A549 (cell line): ENCODE measurements around the gene SLC9A9. TPM values are rescaled to one million over a fixed set of nuclear protein-coding genes. Genes with fewer than 3 reads are reported as not detected.
A peak's percentile ranks its signal among the peaks of the same experiment; 100 is the strongest.

Experiments used
- ATAC-seq, 2 experiments: fragments of 200-7000 bp in 1 of 2; fragments of >200 bp in 1 of 2; cut with Nextera tagmentation in 1 of 2; cut with Tn5 transposase in 1 of 2; 3 replicates each; pipeline versions ENCODE4 v1.8.0 to v1.9.1; 2018 to 2020; ENCODE audit warnings: mild to moderate bottlenecking in 1 of 2, moderate library complexity in 1 of 2
- CTCF ChIA-PET: fragments of 300-600 bp; sonication (Branson Sonifier 250); formaldehyde crosslinking; extraction: SDS; loops from one replicate; lab custom pipeline; 2021; ENCODE audit warnings: antibody characterized with exemption, inconsistent platforms; lab: Yijun Ruan, JAX
- POLR2A ChIA-PET: fragments of 350-600 bp; formaldehyde crosslinking; extraction: SDS; loops from one replicate; lab custom pipeline; 2021; ENCODE audit warnings: antibody characterized with exemption, inconsistent platforms; lab: Yijun Ruan, JAX
- DNase-seq, 2 experiments: peaks; one replicate each; pipeline versions ENCODE4 v3.0.0 to v3.0.0-alpha.2; 2011 to 2016; ENCODE audit warnings: low read depth in 1 of 2, low spot score in 1 of 2
- FAIRE-seq: peaks from 2 replicates; lab custom pipeline; 2011; peaks lifted over from hg19 to GRCh38; lab: Jason Lieb, UNC
- H3K27ac ChIP-seq, 2 experiments: fragments of >200 bp; sonication (Bioruptor Twin); formaldehyde crosslinking; 3 replicates each; pipeline ENCODE4 v1.5.1; 2016 to 2017
- H3K4me1 ChIP-seq: fragments of >200 bp; sonication (Bioruptor Twin); formaldehyde crosslinking; 3 replicates; pipeline ENCODE4 v1.6.1; 2016
- H3K4me2 ChIP-seq: fragments of >200 bp; sonication (Bioruptor Twin); formaldehyde crosslinking; 3 replicates; pipeline ENCODE4 v1.6.1; 2016
- H3K4me3 ChIP-seq: fragments of >200 bp; sonication (Bioruptor Twin); formaldehyde crosslinking; 3 replicates; pipeline ENCODE4 v1.5.1; 2016
- H3K9me3 ChIP-seq: fragments of >200 bp; sonication (Bioruptor Twin); formaldehyde crosslinking; 3 replicates; pipeline ENCODE4 v1.6.1; 2016
- ATOH8 ChIP-seq: fragments of 250-450 bp; sonication (Bioruptor Pico); IDR thresholded peaks from 2 replicates; pipeline ENCODE4 v1.5.0; 2020; ENCODE audit warnings: low read depth, mild to moderate bottlenecking, moderate library complexity
- CEBPB ChIP-seq, 2 experiments: fragments of >200 bp in 1 of 2; sonication (Bioruptor Twin) in 1 of 2; formaldehyde crosslinking in 1 of 2; IDR thresholded peaks; 2 replicates each; pipeline ENCODE4 v1.6.1; 2012 to 2016
- CHD4 ChIP-seq: fragments of 200-600 bp; sonication (generic); IDR thresholded peaks from 2 replicates; pipeline ENCODE4 v1.6.1; 2016; ENCODE audit warnings: antibody characterized with exemption, mild to moderate bottlenecking, borderline replicate concordance
- EP300 ChIP-seq, 2 experiments: fragments of >200 bp; sonication (Bioruptor Twin); formaldehyde crosslinking; IDR thresholded peaks; 2 replicates in 1 of 2; 3 replicates in 1 of 2; pipeline ENCODE4 v1.6.1; 2016 to 2017
- FOSL2 ChIP-seq, 2 experiments: fragments of 450-650 bp in 1 of 2; fragments of >200 bp in 1 of 2; sonication (Bioruptor Twin) in 1 of 2; formaldehyde crosslinking; IDR thresholded peaks; 2 replicates each; pipeline versions ENCODE4 v1.5.0 to v1.6.1; 2016 to 2020; ENCODE audit warnings: mild to moderate bottlenecking in 1 of 2, moderate library complexity in 1 of 2
- GATA3 ChIP-seq: IDR thresholded peaks from 2 replicates; pipeline ENCODE4 v1.6.1; 2012; ENCODE audit warnings: borderline replicate concordance
- HEYL ChIP-seq: fragments of 250-450 bp; sonication (Bioruptor Pico); IDR thresholded peaks from 2 replicates; pipeline ENCODE4 v1.8.0; 2021; ENCODE audit warnings: mild to moderate bottlenecking, moderate library complexity
- HMGXB4 ChIP-seq: fragments of 250-450 bp; sonication (Bioruptor Pico); IDR thresholded peaks from 2 replicates; pipeline ENCODE4 v1.5.0; 2021; ENCODE audit warnings: mild to moderate bottlenecking, moderate library complexity, borderline replicate concordance
- HOXA7 ChIP-seq: fragments of 250-450 bp; sonication (Bioruptor Pico); IDR thresholded peaks from 2 replicates; pipeline ENCODE4 v1.5.0; 2020; ENCODE audit warnings: mild to moderate bottlenecking, moderate library complexity
- MYC ChIP-seq: IDR thresholded peaks from 2 replicates; pipeline ENCODE4 v1.6.1; 2012; ENCODE audit warnings: mild to moderate bottlenecking, inconsistent platforms, low read length, improper control_type of control experiment, borderline replicate concordance
- NPAS2 ChIP-seq: fragments of 250-450 bp; sonication (Bioruptor Pico); IDR thresholded peaks from 2 replicates; pipeline ENCODE4 v1.8.0; 2022; ENCODE audit warnings: mild to moderate bottlenecking, moderate library complexity, borderline replicate concordance
- PBX3 ChIP-seq: IDR thresholded peaks from 2 replicates; pipeline ENCODE4 v1.6.1; 2012
- POLR2AphosphoS2 ChIP-seq: conservative IDR thresholded peaks from 2 replicates; pipeline ENCODE4 v1.6.1; 2012; ENCODE audit warnings: low read length, improper control_type of control experiment, inconsistent platforms
- RARB ChIP-seq: fragments of 250-450 bp; sonication (Bioruptor Pico); IDR thresholded peaks from 2 replicates; pipeline ENCODE4 v1.8.0; 2021; ENCODE audit warnings: mild to moderate bottlenecking, moderate library complexity
- ZNF302 ChIP-seq: fragments of 250-450 bp; sonication (Bioruptor Pico); IDR thresholded peaks from 2 replicates; pipeline ENCODE4 v1.9.0; 2021; ENCODE audit warnings: inconsistent platforms, mild to moderate bottlenecking, moderate library complexity
- ZSCAN20 ChIP-seq: fragments of 250-450 bp; sonication (Bioruptor Pico); IDR thresholded peaks from 2 replicates; pipeline ENCODE4 v1.8.0; 2022; ENCODE audit warnings: mild to moderate bottlenecking, moderate library complexity
- WGBS: methylation state at CpG from one replicate; pipeline ENCODE4 v1.1.6; 2017; ENCODE audit errors: missing lambda C conversion rate; 5-methylcytosine and 5-hydroxymethylcytosine counted together
- polyA plus RNA-seq, 4 experiments: library from polyadenylated mRNA; depleted of rRNA in 3 of 4; stranded (reverse); fragments of >200 nt; fragmentation: RNase III in 1 of 4; extraction: RNeasy Plus Mini Kit Qiagen cat#74134 plus additional on column Dnase treatment in 1 of 4; gene quantifications; 2 replicates in 3 of 4; 3 replicates in 1 of 4; pipeline ENCODE4 v1.2.3, GENCODE V29; 2011 to 2017
- TF ChIP-seq, protein P1 (sequence below): IDR thresholded peaks from 2 replicates; pipeline ENCODE4 v1.6.1; 2012; ENCODE audit warnings: low read depth, borderline replicate concordance

SLC9A9 gene
- polyA plus RNA-seq, 2 of the 4 experiments (the other 2 are of a cell fraction): 0.10 to 0.32 TPM

DNA sequence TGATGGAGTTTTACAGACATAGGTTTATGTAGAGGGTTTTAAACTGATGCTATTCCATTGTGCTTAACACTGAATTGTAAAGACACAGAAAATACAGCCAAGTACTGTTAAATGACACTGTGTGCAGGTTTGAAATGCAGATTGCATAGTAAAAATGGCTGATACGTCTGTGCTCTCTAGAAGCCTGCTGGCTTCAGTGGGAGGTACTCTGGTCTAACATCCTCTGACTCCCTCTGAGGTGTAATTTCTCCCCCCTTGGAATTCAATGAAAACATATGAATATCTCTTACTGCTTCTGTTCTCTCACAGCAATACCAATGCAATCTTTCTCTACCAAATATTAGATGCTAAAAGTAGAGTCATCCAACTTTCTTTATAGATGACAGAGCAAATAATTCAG is 176.6 kb downstream of the SLC9A9 start:
- no peak for ATAC-seq
- ChIA-PET CTCF (no interaction called here), POLR2A (no interaction called here)
- no peak for DNase-seq
- no peak for TF ChIP-seq PBX3
- no peak for TF ChIP-seq MYC
- TF ChIP-seq CEBPB (IDR thresholded peaks at IDR 0.05): no peak
- no peak for TF ChIP-seq HEYL (CRISPR knock-in tag)
- no peak for TF ChIP-seq ZSCAN20 (CRISPR knock-in tag)
- no peak for TF ChIP-seq CHD4
- Histone ChIP-seq H3K4me2 (no peak overlapping the region), H3K9me3 (no peaks in the 10 kb centered on the region), H3K4me3 (no peak overlapping the region), H3K4me1 (no peaks in the 10 kb centered on the region), H3K27ac (no peak overlapping the region)
- FAIRE-seq: no peak
- 6% methylated on average over 1 of the region's 1 CpG for WGBS

GRCh38 chr3:143668924-143669790 is 179.1 kb downstream of the SLC9A9 start:
- TF ChIP-seq PBX3 (no peak), POLR2AphosphoS2 (no peak), RARB (CRISPR knock-in tag) (no peak), HMGXB4 (CRISPR knock-in tag) (no peak), CHD4 (no peak), CEBPB (IDR thresholded peaks at IDR 0.05) (no peak), HOXA7 (CRISPR knock-in tag) (no peak), ZNF302 (CRISPR knock-in tag) (no peak), GATA3 (no peak), EP300 (IDR thresholded peaks at IDR 0.05) (no peak)
- TF ChIP-seq, protein P1, sequence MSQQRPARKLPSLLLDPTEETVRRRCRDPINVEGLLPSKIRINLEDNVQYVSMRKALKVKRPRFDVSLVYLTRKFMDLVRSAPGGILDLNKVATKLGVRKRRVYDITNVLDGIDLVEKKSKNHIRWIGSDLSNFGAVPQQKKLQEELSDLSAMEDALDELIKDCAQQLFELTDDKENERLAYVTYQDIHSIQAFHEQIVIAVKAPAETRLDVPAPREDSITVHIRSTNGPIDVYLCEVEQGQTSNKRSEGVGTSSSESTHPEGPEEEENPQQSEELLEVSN: no peak
- Histone ChIP-seq H3K9me3 (no peaks in the 10 kb centered on the region), H3K4me1 (no peaks in the 10 kb centered on the region), H3K27ac (no peak overlapping the region), H3K4me2 (no peak overlapping the region), H3K4me3 (no peak overlapping the region)
- FAIRE-seq: peak; percentile 43
- DNase-seq: no peak
- WGBS: 4% methylated on average over 5 of the region's 5 CpGs
- CTCF ChIA-PET: no interaction called here
- no peak for ATAC-seq
- POLR2A ChIA-PET: no interaction called here

DNA sequence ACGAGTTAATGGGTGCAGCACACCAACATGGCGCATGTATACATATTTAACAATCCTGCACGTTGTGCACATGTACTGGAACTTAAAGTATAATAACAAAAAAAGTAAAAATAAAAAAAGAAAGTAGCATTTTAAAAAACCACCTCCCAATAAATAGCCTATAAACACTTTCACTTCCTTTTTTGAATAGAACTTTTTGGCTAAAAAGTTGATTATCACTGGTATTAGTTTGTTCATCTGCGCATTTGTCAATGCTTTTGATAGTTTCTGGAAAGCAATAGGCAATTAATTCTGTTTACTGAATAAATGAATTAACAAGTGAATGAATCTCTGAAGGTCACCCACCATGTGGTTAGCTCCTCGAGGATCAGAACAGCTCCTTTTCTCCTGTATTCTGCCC is 179.9 kb downstream of the SLC9A9 start:
- FAIRE-seq (no peak), ATAC-seq (no peak), DNase-seq (no peak)
- POLR2A ChIA-PET: no interaction called here
- no peaks in the 10 kb centered on the region for H3K9me3 ChIP-seq
- CTCF ChIA-PET: no interaction called here
- TF ChIP-seq NPAS2 (CRISPR knock-in tag) (no peak), FOSL2 (IDR thresholded peaks at IDR 0.05) (no peak), FOSL2 (CRISPR knock-in tag; IDR thresholded peaks at IDR 0.05) (no peak), ATOH8 (CRISPR knock-in tag) (no peak)
- no peak overlapping the region for H3K27ac ChIP-seq
- 40% methylated on average over 5 of the region's 5 CpGs for WGBS
- no peaks in the 10 kb centered on the region for H3K4me1 ChIP-seq
- no peak overlapping the region for H3K4me2 ChIP-seq
- no peak overlapping the region for H3K4me3 ChIP-seq
